ENCODE data around the gene DTD2. TPM values are rescaled to one million over a fixed set of nuclear protein-coding genes. Genes with fewer than 3 reads are reported as not detected.

Gene DTD2
- total RNA-seq (2021) = 16.7 to 18.5 TPM (median 17.9 TPM) in 3 replicates
- percentile 88 among the genes with signal in this experiment for Bru-seq, nascent RNA
- long read RNA-seq, experiment 1, transcript DTD2-201 (3 exons, 2,717 nt) = major isoform, 13 of 31 reads
- long read RNA-seq, experiment 1, transcript DTD2-203 (3 exons, 823 nt) = major isoform, 13 of 31 reads
- long read RNA-seq, experiment 1, partial matches to known transcripts = 1 of 31 reads
- long read RNA-seq, experiment 1, other reads (novel, unspliced or antisense) = 4 of 31 reads
- long read RNA-seq, experiment 2, partial matches to known transcripts = 0 of 14 reads
- long read RNA-seq, experiment 2, other reads (novel, unspliced or antisense) = 10 of 14 reads
- long read RNA-seq, experiment 3 = 0 reads

DNA sequence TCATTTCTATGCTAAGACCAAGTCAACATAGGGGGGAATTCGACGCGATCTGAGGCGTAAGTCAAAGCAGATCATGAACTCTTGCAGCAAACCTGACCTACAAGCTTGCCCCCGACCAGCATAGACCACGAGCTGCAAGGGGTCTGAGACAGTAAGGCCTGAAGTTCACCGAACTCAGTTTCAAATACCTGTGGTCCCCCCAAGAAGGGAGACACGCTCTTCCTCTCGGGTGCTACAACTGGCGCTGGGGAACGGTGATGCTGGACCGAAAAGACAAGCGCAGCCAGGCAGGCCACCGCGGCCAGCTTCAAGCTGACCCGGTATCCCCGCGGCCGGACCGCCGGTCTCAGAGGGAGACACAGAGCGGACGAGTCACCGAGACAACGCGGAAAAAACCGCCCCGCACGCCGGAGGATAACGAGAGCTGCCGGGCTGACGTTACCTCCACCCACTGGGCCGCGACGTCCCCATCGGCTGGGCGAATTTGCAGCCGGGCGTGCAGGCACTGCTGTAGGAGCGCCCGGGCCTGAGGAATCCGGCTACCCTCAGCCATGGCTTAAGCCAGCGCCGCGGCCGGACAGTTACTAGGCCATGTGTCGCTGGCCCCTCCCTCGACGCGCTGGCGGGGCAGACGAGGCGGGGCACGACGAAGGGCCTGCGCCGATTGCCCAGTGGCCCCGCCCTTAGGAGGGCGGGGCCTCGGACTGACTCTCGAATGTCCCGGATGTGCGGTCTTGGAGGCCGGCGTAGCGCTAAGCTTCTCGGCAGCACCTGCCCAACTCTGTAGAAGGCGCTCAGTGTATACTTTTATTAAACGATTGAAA, at the start of gene DTD2:
Gene DTD2 (minus strand): TSS at position 666 of the 824 bp plus-strand sequence. CDS start 113 bp downstream, at position 553.
- Mint-ChIP-seq H3K27me3 (ENCODE audit: low read depth) (no peaks in the 10 kb centered on the region), H3K27ac (peak within 1 kb of the TSS; percentile 96), H3K4me1 (peaks cover 21% of the 10 kb centered on the region), H3K9me3 (no peaks in the 10 kb centered on the region), H3K36me3 (0 out of 2 replicates have a peak, but pooled peaks cover 7% of the 10 kb centered on the region), H3K4me3 (peak within 1 kb of the TSS; percentile 93)
- DNase-seq (ENCODE audit: low spot score) = peak; percentile 93
- CTCF ChIA-PET = interaction anchor here (0.9 to 1.5 kb wide), 4 partner anchors 30 to 250 kb away, joined by 3 to 6 read pairs (median 3); partner anchors contain the start of genes HEATR5A and HECTD1
- POLR2A ChIA-PET = interaction anchor here (0.6 to 1.5 kb wide), 3 partner anchors 37 to 620 kb away, joined by 4 to 15 read pairs (median 4); partner anchors contain the start of genes ARHGAP5 and HEATR5A
- ATAC-seq = peak; percentile 99
- TF ChIP-seq, protein P1, sequence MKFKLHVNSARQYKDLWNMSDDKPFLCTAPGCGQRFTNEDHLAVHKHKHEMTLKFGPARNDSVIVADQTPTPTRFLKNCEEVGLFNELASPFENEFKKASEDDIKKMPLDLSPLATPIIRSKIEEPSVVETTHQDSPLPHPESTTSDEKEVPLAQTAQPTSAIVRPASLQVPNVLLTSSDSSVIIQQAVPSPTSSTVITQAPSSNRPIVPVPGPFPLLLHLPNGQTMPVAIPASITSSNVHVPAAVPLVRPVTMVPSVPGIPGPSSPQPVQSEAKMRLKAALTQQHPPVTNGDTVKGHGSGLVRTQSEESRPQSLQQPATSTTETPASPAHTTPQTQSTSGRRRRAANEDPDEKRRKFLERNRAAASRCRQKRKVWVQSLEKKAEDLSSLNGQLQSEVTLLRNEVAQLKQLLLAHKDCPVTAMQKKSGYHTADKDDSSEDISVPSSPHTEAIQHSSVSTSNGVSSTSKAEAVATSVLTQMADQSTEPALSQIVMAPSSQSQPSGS (CRISPR knock-in tag; IDR thresholded peaks at IDR 0.05; ENCODE audit: borderline replicate concordance, low read depth) = no peak
- TF ChIP-seq, protein P2, sequence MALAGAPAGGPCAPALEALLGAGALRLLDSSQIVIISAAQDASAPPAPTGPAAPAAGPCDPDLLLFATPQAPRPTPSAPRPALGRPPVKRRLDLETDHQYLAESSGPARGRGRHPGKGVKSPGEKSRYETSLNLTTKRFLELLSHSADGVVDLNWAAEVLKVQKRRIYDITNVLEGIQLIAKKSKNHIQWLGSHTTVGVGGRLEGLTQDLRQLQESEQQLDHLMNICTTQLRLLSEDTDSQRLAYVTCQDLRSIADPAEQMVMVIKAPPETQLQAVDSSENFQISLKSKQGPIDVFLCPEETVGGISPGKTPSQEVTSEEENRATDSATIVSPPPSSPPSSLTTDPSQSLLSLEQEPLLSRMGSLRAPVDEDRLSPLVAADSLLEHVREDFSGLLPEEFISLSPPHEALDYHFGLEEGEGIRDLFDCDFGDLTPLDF (CRISPR knock-in tag; IDR thresholded peaks at IDR 0.05) = no peak
- TF ChIP-seq ZNF671 (CRISPR knock-in tag; IDR thresholded peaks at IDR 0.05) (no peak), EMX1 (CRISPR knock-in tag; IDR thresholded peaks at IDR 0.05) (no peak), ZNF416 (CRISPR knock-in tag; IDR thresholded peaks at IDR 0.05) (no peak), NR1H2 (CRISPR knock-in tag; IDR thresholded peaks at IDR 0.05) (no peak), ZNF423 (CRISPR knock-in tag; IDR thresholded peaks at IDR 0.05) (no peak), PRRX2 (CRISPR knock-in tag; IDR thresholded peaks at IDR 0.05) (no peak), KAT7 (CRISPR knock-in tag; IDR thresholded peaks at IDR 0.05; ENCODE audit: borderline replicate concordance) (0 out of 2 replicates have a peak, but pooled peaks have one; percentile 57), TEAD1 (CRISPR knock-in tag; IDR thresholded peaks at IDR 0.05) (peak; percentile 67; the same call in 1 of the 2 replicates), GABPB1 (CRISPR knock-in tag; IDR thresholded peaks at IDR 0.05) (peak; percentile 92), SP1 (CRISPR knock-in tag; conservative IDR thresholded peaks at IDR 0.05) (peak; percentile 78), RELA (CRISPR knock-in tag; IDR thresholded peaks at IDR 0.05; ENCODE audit: borderline replicate concordance) (peak; percentile 74), SMAD3 (CRISPR knock-in tag; IDR thresholded peaks at IDR 0.05; ENCODE audit: borderline replicate concordance) (peak; percentile 72; the same call in 1 of the 2 replicates), MXD4 (CRISPR knock-in tag; IDR thresholded peaks at IDR 0.05; ENCODE audit: borderline replicate concordance) (no peak)
- TF ChIP-seq, protein P3, sequence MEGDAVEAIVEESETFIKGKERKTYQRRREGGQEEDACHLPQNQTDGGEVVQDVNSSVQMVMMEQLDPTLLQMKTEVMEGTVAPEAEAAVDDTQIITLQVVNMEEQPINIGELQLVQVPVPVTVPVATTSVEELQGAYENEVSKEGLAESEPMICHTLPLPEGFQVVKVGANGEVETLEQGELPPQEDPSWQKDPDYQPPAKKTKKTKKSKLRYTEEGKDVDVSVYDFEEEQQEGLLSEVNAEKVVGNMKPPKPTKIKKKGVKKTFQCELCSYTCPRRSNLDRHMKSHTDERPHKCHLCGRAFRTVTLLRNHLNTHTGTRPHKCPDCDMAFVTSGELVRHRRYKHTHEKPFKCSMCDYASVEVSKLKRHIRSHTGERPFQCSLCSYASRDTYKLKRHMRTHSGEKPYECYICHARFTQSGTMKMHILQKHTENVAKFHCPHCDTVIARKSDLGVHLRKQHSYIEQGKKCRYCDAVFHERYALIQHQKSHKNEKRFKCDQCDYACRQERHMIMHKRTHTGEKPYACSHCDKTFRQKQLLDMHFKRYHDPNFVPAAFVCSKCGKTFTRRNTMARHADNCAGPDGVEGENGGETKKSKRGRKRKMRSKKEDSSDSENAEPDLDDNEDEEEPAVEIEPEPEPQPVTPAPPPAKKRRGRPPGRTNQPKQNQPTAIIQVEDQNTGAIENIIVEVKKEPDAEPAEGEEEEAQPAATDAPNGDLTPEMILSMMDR (IDR thresholded peaks at IDR 0.05) = no peak
- TF ChIP-seq, protein P4, sequence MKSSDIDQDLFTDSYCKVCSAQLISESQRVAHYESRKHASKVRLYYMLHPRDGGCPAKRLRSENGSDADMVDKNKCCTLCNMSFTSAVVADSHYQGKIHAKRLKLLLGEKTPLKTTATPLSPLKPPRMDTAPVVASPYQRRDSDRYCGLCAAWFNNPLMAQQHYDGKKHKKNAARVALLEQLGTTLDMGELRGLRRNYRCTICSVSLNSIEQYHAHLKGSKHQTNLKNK (CRISPR knock-in tag; IDR thresholded peaks at IDR 0.05) = no peak
- TF ChIP-seq, protein P5, sequence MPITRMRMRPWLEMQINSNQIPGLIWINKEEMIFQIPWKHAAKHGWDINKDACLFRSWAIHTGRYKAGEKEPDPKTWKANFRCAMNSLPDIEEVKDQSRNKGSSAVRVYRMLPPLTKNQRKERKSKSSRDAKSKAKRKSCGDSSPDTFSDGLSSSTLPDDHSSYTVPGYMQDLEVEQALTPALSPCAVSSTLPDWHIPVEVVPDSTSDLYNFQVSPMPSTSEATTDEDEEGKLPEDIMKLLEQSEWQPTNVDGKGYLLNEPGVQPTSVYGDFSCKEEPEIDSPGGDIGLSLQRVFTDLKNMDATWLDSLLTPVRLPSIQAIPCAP (CRISPR knock-in tag; IDR thresholded peaks at IDR 0.05) = no peak
- TF ChIP-seq, protein P6, sequence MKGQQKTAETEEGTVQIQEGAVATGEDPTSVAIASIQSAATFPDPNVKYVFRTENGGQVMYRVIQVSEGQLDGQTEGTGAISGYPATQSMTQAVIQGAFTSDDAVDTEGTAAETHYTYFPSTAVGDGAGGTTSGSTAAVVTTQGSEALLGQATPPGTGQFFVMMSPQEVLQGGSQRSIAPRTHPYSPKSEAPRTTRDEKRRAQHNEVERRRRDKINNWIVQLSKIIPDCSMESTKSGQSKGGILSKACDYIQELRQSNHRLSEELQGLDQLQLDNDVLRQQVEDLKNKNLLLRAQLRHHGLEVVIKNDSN (CRISPR knock-in tag; IDR thresholded peaks at IDR 0.05) = peak; percentile 42; the same call in 1 of the 2 replicates
- TF ChIP-seq, protein P7, sequence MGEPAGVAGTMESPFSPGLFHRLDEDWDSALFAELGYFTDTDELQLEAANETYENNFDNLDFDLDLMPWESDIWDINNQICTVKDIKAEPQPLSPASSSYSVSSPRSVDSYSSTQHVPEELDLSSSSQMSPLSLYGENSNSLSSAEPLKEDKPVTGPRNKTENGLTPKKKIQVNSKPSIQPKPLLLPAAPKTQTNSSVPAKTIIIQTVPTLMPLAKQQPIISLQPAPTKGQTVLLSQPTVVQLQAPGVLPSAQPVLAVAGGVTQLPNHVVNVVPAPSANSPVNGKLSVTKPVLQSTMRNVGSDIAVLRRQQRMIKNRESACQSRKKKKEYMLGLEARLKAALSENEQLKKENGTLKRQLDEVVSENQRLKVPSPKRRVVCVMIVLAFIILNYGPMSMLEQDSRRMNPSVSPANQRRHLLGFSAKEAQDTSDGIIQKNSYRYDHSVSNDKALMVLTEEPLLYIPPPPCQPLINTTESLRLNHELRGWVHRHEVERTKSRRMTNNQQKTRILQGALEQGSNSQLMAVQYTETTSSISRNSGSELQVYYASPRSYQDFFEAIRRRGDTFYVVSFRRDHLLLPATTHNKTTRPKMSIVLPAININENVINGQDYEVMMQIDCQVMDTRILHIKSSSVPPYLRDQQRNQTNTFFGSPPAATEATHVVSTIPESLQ (CRISPR knock-in tag; IDR thresholded peaks at IDR 0.05) = no peak
- TF ChIP-seq, protein P8, sequence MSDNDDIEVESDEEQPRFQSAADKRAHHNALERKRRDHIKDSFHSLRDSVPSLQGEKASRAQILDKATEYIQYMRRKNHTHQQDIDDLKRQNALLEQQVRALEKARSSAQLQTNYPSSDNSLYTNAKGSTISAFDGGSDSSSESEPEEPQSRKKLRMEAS (CRISPR knock-in tag; IDR thresholded peaks at IDR 0.05) = peak; percentile 96
- TF ChIP-seq, protein P9, sequence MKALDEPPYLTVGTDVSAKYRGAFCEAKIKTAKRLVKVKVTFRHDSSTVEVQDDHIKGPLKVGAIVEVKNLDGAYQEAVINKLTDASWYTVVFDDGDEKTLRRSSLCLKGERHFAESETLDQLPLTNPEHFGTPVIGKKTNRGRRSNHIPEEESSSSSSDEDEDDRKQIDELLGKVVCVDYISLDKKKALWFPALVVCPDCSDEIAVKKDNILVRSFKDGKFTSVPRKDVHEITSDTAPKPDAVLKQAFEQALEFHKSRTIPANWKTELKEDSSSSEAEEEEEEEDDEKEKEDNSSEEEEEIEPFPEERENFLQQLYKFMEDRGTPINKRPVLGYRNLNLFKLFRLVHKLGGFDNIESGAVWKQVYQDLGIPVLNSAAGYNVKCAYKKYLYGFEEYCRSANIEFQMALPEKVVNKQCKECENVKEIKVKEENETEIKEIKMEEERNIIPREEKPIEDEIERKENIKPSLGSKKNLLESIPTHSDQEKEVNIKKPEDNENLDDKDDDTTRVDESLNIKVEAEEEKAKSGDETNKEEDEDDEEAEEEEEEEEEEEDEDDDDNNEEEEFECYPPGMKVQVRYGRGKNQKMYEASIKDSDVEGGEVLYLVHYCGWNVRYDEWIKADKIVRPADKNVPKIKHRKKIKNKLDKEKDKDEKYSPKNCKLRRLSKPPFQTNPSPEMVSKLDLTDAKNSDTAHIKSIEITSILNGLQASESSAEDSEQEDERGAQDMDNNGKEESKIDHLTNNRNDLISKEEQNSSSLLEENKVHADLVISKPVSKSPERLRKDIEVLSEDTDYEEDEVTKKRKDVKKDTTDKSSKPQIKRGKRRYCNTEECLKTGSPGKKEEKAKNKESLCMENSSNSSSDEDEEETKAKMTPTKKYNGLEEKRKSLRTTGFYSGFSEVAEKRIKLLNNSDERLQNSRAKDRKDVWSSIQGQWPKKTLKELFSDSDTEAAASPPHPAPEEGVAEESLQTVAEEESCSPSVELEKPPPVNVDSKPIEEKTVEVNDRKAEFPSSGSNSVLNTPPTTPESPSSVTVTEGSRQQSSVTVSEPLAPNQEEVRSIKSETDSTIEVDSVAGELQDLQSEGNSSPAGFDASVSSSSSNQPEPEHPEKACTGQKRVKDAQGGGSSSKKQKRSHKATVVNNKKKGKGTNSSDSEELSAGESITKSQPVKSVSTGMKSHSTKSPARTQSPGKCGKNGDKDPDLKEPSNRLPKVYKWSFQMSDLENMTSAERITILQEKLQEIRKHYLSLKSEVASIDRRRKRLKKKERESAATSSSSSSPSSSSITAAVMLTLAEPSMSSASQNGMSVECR (CRISPR knock-in tag; IDR thresholded peaks at IDR 0.05; ENCODE audit: borderline replicate concordance) = peak; percentile 70; the same call in 1 of the 2 replicates
